Fibroblast of the conjunctiva (primary cell): Measurements from ENCODE around the gene WDFY2.
A peak's percentile ranks its signal among the peaks of the same experiment; 100 is the strongest.
"Not testable (repeated sequence)": the region's sequence is repeated elsewhere in the genome, so short reads cannot be mapped to it uniquely, and the experiment has no call there.

Experiments
- DNase-seq: peaks from one replicate; pipeline ENCODE4 v3.0.0-alpha.2; 2010; ENCODE audit warnings: low read depth

WDFY2 gene

DNA sequence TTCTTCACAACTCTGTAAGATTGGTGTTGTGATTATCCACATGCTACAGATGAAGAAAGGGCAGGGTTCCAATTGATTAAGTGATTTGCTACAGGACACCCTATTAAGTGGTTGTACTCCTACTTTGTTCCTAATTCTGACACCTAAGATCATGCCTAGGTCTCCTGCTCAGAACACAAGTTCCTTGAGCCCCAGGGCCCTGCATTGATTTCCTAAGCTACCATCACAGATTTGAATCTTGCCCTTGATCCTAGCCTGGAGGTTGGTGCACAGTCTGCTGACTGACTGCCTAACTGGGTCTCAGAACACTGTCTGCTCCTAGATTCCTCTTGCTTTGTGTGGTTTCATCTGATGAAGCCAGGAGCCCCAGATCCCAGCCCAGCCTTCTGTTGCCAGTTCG is 19.6 kb upstream of the WDFY2 start:
- no peak for DNase-seq

DNA sequence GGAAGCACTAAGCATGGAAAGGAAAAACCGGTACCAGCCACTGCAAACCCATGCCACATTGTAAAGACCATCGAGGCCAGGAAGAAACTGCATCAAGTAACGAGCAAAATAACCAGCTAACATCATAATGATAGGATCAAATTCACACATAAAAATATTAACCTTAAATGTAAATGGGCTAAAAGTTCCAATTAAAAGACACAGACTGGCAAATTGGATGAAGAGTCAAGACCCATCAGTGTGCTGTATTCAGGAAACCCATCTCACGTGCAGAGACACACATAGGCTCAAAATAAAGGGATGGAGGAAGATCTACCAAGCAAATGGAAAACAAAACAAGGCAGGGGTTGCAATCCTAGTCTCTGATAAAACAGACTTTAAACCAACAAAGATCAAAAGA is 15.3 kb upstream of the WDFY2 start:
- not testable (repeated sequence) for DNase-seq

DNA sequence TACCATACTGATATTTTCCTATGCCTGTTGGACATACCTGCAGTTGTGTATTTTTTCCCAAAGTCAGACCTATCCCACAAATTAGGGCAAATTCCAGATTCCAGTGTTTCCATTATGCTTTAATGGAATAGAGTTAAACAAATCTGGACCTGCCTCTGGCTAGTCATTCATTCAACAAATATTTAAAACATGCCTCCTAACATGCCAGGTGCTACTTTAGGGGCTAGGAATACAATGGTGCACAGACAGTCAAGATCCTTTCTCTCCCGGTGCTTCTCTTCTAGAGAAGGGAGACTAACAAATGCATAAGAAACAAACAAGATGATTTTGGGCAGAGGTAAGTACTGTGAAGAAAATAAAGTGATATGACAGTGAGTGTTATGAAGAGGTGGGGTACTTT is 7.5 kb upstream of the WDFY2 start:
- DNase-seq = no peak

DNA sequence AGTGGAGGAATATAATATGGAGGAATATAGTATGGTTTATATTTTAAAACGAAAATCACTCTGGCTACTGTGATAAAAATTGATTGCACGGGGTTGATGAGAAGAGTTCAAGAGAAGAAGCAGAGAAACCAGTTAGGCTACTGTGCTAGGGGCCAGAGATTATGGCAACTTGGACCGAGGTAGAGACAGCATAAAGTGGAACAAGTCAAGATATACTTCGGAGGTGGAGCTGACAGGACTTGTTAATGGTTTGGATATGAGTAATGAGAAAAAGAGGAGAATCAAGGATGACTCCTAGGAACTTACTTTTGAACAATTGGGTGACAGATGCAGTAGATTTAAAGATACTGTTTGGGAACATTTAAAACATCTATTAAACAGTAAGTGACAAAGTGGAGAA is 6.6 kb upstream of the WDFY2 start:
- DNase-seq = no peak

DNA sequence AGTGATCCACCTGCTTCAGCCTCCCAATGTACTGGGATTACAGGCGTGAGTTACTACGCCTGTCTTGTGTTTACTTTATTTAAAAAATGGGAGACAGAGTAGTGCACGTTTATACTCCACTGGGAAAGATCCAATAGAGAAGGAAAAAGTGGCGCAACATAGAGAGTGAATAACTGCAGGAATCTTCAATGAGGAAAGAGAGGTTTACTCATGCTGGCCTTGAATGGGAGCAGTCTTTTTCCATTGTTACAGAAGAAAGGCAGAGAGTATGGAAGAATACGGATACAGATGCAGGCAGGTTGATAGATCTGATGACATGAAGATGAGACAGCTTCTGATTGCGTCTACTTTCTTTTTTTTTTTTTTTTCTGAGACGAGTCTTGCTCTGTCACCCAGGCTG is 4.6 kb upstream of the WDFY2 start:
- DNase-seq = no peak

DNA sequence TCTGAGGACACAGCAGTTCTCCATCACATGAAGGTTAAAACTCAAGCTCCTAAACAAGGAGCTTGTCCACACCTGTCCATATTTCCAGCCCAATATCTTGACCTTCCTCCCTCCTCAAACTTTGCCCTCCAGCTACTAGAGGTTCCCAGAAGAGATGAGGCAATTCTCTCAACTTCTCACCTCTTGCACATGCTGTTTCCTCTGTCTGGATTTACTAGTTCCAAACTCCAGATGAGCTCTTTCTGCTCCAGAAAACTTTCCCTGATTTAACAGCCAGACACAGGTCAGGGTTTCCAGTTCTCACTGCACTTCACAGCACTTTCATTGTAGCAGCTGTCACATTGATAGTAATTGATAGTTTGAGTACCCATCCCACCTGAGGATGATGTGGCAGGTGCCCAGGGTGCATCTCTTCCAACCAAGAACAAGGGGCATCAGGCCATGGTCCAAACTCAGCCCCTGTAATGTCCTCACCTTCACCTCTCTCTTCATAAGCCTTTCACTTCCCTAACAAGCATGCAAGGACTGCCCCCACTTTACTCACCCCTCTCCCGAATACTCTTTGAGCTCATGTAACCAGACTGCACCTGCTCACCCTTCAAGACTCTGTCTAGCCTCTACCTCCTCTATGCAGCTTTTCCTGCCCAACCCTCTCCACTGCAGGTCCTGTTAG is 3.0 kb upstream of the WDFY2 start:
- DNase-seq = no peak

DNA sequence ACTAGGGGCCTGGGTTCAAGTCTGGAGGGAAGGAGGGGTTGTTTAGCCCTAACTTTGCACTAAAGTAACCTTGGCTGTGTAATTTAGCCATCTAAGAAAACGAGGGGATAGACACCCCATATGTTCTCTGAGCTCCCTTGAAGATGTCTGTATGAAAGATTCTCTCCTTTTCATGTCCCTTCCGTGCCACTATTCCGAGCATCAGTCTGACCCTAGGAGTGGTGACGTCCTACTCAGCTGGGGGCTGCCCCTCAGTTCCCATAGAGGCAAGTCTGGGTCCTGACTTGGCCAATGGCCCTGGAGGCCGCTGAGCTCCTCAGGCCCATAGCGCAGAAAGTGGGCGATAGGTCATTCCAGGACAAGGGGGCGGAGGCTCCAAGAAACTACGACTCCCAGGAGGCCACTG is 790 bp upstream of the WDFY2 start:
- DNase-seq = no peak

DNA sequence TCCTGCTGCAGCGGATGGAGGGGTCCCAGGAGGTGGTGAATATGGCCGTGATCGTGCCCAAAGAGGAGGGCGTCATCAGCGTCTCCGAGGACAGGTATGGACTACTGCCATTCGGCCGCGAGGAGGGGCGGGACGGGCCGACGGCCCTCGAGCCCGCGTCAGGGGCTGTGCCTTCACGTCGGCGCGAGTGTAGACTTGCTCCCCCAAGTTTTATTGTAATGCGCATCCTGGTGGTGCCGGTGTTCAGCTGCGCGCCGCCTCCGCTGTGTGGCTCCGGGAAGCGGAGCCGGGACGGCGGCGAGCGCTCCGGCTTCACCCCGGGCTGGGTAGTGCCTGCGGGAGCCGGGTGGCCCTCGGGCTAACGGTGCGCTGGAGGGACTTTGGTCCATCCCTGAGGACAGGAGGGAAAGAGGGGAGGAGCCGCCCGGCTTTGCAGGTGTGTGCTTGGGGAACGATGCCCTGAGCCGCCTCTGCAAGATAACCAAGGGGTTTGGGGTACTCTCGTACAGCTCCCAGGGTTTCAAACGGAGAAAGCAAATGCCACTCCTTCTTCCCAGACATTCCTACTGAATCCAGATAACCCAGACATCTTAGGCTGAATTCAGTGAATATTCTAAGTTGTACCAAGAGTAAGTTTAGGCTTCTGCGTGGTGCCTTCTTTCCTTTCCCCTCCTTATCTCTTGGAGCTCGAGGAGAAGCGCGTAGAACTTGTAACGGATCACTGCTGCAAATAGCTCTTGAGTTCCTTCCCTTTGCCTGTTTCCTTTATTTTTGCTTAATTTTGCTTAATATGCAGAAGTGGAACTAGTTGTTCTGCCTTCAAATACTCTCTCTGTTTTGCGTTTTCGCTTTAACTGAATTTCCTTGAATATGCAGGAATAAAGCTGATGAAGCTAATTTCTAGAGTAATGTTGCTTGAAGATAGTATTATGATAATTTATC is 740 bp downstream of the WDFY2 start:
- DNase-seq = peak; percentile 38

DNA sequence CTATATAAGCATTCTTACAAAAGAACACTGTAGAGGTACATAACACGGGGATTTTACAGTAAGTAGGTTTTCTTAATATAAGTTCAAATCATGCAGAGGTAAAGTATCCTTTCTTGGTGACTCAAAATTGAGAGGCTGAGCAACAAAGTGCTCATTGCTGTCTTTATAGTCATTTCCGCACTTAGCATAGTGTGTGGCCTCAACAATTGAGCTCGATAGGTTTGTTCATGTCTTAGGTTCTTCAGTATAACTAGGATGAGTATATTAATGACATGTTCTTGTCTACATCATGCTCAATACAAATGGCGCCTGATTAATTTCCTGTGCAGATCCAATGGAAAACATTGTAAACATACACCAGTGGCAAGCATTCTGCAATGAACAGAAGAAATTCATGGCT is 1.4 kb downstream of the WDFY2 start:
- no peak for DNase-seq

DNA sequence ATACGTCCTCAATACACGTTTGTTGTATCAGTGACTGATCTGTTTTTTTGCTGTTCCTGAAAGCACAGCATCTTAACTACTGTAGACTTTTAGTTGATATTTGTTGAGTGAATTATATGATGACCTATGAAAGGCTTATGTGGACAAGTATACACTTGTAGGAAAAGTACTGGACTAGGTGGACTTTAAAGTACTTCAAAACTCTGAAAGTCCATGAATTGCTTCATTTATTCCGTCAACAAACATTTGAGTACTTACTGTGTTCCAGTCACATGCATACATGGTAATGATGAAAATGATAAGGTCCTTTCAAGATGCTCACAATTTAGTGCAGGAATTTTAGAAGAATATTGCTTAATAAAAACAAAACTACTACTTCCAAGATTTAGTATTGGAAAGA is 3.1 kb downstream of the WDFY2 start:
- no peak for DNase-seq

DNA sequence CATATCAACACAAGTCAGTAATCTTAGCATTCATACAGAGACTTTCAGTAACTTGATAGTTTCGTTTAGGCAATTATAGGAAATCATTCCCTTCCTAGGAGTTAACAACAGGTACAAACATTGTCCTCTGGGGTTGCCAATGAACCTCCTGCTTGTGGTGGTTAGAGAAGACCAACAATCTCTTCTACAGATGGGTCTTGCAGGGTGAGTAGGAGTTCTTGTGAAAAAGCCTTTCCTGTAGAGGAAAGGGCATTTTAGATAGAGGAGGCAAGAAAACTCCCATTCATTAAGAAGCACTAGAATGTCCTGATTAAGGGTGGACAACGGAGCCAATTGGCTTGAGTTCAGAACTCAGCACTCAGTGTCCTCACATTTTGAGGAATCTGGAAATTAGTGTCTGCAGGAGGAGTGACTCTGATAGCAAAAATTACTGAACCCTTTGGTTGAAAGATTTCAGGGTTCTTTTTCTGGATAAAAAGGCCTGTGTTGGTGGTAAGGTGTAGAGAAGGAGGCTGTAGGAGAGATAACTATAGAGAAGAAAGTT is 4.2 kb downstream of the WDFY2 start:
- no peak for DNase-seq

DNA sequence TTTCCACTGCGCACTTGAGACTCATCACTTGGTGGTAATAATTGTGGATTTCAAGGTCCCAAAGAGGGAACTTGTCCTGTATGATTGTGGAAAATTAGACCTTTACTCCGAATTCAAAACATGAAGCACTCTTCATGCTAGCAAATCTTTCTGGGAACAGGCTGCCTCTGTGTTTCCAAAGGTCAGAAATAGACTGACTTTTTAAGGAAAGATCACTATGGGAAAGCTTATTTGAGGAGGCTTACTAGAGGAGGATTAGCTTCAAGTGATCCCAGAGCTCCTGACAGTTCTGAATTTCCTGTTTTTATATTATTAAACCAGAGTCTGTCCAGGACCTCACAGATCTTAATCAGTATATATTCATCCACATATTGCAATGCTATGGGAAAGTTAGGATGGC is 5.5 kb downstream of the WDFY2 start:
- DNase-seq = no peak

DNA sequence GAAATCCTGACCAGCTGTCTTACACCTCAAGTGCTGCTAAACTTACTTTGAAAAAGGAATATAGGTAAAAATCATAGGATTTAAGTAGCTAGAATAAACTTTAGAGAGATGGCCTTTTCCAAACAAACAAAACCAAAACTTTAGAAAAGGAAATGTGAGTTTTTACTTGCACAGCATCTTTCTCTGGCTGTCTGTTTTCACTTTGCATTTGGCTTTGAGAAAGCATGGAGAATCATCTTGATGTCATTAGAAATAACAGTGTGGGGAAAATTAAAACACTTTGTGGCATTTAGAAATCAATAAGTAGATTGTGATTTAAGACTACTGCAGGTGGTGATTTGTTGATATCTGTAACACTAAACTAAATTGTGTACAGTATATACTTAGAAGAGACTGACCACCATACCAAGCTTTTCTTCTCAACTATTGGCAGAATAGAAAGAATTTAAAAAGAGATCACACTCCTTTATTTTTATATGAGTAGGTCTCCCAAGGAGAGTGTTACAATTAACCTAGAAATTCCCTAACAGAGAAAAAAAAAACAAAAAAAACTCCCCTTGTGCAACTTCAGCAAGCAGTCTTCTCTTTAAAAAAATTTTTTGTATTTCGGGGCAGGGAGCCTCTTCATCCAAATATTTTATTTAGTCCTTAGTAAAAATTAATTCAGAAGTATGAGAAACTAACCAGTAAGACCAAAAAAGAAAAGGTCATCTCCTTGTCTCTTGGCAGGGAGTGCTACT is 6.1 kb downstream of the WDFY2 start:
- no peak for DNase-seq

DNA sequence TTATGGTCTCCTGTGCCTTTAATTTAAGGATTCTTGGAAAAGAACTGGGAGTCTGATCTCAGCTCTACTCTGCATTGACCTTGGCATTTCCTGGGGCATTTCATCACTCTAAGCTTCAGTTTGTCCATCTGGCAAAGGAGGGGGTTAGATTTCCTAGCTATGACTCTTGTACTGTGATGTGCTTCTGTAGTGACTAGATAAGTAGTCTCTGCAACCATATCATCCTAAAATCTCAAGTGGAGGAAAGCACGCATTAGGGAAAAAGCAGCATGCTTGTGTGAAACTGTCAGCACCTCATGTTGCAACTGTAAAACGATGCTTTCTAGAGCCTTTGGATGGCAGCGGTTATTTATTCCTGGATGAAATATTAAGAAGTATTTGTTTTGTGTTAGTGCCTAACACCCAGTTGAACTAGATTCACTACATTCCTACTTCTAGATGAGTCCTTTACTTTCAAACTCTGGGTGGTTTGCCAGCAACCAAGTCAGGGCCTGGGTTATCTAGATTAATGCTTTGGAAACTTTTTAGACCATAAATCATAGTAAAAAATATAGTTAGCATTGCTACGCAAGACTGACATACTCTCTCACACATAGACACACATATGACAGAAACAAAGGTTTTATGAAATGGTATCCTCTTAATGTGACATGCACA is 6.8 kb downstream of the WDFY2 start:
- DNase-seq = peak; percentile 84

DNA sequence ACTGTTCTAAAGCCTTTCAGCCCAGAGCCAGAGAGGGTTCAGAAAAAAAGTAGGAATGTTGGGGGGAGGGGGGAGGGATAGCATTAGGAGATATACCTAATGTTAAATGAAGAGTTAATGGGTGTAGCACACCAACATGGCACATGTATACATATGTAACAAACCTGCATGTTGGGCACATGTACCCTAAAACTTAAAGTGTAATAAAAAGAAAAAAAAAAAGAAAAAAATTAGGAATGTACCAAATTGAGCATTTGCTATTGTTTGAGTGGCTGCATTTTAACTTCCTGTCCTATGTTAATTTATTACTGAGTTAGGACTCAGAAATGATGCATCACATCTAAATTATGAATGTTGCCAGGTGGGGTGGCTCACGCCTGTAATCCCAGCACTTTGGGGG is 7.7 kb downstream of the WDFY2 start:
- DNase-seq = not testable (repeated sequence)

DNA sequence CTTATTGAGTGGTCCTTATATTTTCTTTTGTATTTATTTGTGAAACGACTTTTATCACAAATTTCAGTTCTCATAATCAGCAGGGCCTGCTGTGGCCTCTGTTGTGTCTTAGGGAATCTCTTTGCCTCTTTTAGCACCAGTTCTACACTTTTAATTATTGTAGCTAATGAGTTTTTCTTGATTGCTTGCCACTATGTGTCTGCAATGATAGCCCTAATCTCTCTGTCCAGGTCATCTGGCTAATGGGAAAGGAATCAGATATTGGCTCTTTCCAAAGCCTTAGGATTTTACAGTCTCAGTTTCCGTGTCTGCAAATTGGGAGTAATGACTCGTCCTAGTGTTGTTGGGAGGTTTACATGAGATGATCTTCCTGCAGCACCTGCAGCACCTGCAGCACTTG is 10.2 kb downstream of the WDFY2 start:
- no peak for DNase-seq

DNA sequence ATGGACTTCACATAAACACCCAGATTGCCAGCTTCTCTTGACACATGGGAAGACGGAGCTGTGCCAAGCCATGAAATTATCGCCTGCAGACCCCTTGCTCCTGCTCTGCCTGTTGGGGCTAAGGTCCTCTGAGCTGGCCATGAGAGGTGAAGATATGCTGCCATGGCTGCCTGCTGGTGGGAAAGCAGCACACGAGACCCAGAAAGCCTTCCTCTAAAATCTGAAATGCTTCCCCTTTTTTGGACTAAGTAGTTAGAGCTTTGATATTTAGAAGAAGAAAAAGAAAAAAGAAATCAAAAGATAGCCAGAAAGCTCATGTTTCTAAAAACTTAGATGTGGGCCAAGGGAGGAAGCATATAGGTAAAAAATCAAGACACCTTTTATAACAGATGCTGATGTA is 11.2 kb downstream of the WDFY2 start:
- no peak for DNase-seq

DNA sequence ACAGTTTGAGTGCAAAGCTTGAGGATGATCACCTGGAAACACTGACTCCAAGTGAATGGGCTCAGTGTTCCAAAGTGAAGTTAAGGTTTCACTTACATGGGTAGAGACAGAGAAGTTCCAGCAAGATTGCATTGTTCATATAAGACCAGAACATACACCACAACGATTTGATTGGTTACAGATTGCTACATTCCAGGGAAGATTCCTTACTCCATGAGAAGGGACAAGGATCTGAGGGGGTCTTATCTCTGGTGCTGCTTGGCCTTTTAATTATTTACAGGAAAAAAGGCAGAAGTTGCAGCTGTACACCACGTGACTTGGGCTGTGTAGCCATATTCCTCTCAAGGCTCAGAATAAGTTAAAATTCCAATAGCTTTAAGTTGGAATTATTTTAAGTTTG is 12.3 kb downstream of the WDFY2 start:
- no peak for DNase-seq

DNA sequence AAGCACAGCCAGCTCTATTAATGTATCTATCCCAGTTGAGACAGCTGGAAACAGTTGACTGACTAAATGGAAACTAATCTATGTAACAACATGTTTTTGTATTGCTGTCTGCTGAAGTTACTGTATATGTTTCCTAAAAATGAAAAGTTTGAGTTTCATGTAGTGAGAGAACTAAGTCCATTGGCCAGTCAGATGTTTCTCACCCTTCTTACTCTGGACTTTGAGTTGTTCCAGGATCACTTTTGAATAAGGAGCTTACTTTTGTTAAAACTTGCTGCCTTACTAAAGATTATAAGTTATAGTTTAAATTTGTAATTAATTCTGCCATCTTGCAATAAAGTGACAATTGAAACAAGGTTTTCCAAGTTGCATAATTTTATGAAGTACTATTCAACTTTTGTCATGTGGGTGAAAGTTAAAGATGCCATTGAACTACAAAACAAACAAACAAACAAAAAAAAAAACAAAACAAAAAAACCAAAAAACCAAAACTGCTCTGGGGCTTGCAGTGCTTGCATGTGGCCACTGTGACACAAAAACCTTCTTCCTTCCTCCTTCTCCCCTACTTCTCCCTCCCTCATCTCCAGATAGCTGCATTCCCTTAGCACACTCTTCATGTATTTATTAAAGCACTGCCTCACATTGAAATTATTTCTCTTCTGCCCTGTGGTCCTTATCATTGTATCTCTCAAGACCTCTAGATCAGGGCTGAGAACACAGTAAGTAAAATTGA is 15.3 kb downstream of the WDFY2 start:
- no peak for DNase-seq

DNA sequence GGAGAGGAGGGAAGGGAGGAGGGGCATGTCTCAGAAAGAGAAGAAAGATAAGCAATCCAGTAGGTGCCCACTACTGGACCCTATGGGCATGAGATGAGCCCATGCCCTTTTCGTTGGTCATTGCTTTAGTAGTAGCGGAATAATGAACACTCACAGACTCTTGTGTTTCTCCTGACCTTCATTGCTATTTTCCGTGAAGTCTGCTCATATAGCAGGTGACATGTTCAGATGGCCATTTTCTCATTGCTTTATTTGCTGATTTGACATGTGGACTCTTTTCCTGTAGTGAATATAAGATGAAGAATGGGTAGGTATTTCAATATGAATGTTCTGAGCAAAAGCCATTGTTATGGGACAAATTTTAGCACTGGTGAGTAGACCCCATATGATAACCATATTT is 16.4 kb downstream of the WDFY2 start:
- no peak for DNase-seq
